Measurements from ENCODE around the gene NECTIN2. TPM values are rescaled to one million over a fixed set of nuclear protein-coding genes. Genes with fewer than 3 reads are reported as not detected.
A peak's percentile ranks its signal among the peaks of the same experiment; 100 is the strongest.

Gene NECTIN2
- total RNA-seq, 1 donor from 2014 or later = 302 TPM

- Histone ChIP-seq H2AFZ (ENCODE audit: low read depth, low read length) (no peak overlapping the region), H3K27ac (ENCODE audit: low read depth, low read length) (no peak overlapping the region), H3K9ac (ENCODE audit: low read length) (no peak overlapping the region), H3K36me3 (ENCODE audit: insufficient read depth, low read length) (peaks cover 9% of the 10 kb centered on the region), H3K4me3 (ENCODE audit: insufficient read depth, low read depth, low read length) (no peak overlapping the region), H3K9me3 (ENCODE audit: insufficient read depth, low read depth, low read length) (no peaks in the 10 kb centered on the region), H3K27me3 (ENCODE audit: insufficient read depth, low read length) (peaks cover 4% of the 10 kb centered on the region), H3K79me2 (ENCODE audit: insufficient read depth, low read length) (no peaks in the 10 kb centered on the region), H3K4me2 (ENCODE audit: low read length) (no peak overlapping the region), H4K20me1 (ENCODE audit: insufficient read depth, low read length) (peaks cover 24% of the 10 kb centered on the region), H3K4me1 (ENCODE audit: insufficient read depth, low read length) (no peaks in the 10 kb centered on the region)
- no peak overlapping the region for H3K4me3 Mint-ChIP-seq (ENCODE audit: unreplicated experiment)
- DNase-seq (ENCODE audit: low read depth) = no peak
- no peak for FAIRE-seq
- H3K9me3 Mint-ChIP-seq (ENCODE audit: unreplicated experiment) = no peaks in the 10 kb centered on the region
- peaks cover 12% of the 10 kb centered on the region for H3K36me3 Mint-ChIP-seq (ENCODE audit: low read depth, unreplicated experiment)
- no peaks in the 10 kb centered on the region for H3K27me3 Mint-ChIP-seq (ENCODE audit: low read depth, unreplicated experiment)
- peaks cover 9% of the 10 kb centered on the region for H3K4me1 Mint-ChIP-seq (ENCODE audit: low read depth, unreplicated experiment)
- TF ChIP-seq CTCF (IDR thresholded peaks at IDR 0.05; ENCODE audit: insufficient read depth, low read depth, low read length) (no peak), EZH2 (IDR thresholded peaks at IDR 0.05; ENCODE audit: insufficient read depth, low read length) (no peak)
- no peak overlapping the region for H3K27ac Mint-ChIP-seq (ENCODE audit: unreplicated experiment)
These were observed 57.1 kb downstream of the NECTIN2 start for GRCh38 chr19:44903216-44903601.

GRCh38 chr19:44903602-44904425 lies 57.7 kb downstream of the NECTIN2 start:
- TF ChIP-seq CTCF (IDR thresholded peaks at IDR 0.05; ENCODE audit: insufficient read depth, low read depth, low read length) (peak; percentile 89), EZH2 (IDR thresholded peaks at IDR 0.05; ENCODE audit: insufficient read depth, low read length) (no peak)
- Histone ChIP-seq H3K4me2 (ENCODE audit: low read length) (no peak overlapping the region), H2AFZ (ENCODE audit: low read depth, low read length) (no peak overlapping the region), H3K4me1 (ENCODE audit: insufficient read depth, low read length) (no peaks in the 10 kb centered on the region), H3K9me3 (ENCODE audit: insufficient read depth, low read depth, low read length) (no peaks in the 10 kb centered on the region), H3K36me3 (ENCODE audit: insufficient read depth, low read length) (peaks cover 9% of the 10 kb centered on the region), H3K9ac (ENCODE audit: low read length) (no peak overlapping the region), H4K20me1 (ENCODE audit: insufficient read depth, low read length) (peaks cover 23% of the 10 kb centered on the region), H3K79me2 (ENCODE audit: insufficient read depth, low read length) (no peaks in the 10 kb centered on the region), H3K4me3 (ENCODE audit: insufficient read depth, low read depth, low read length) (no peak overlapping the region), H3K27ac (ENCODE audit: low read depth, low read length) (no peak overlapping the region), H3K27me3 (ENCODE audit: insufficient read depth, low read length) (peaks cover 4% of the 10 kb centered on the region)
- Mint-ChIP-seq H3K27ac (ENCODE audit: unreplicated experiment) (peak overlapping the region; percentile 3), H3K4me1 (ENCODE audit: low read depth, unreplicated experiment) (peaks cover 9% of the 10 kb centered on the region), H3K36me3 (ENCODE audit: low read depth, unreplicated experiment) (peaks cover 12% of the 10 kb centered on the region), H3K27me3 (ENCODE audit: low read depth, unreplicated experiment) (no peaks in the 10 kb centered on the region), H3K9me3 (ENCODE audit: unreplicated experiment) (no peaks in the 10 kb centered on the region), H3K4me3 (ENCODE audit: unreplicated experiment) (no peak overlapping the region)
- FAIRE-seq (no peak), DNase-seq (ENCODE audit: low read depth) (no peak)

DNA sequence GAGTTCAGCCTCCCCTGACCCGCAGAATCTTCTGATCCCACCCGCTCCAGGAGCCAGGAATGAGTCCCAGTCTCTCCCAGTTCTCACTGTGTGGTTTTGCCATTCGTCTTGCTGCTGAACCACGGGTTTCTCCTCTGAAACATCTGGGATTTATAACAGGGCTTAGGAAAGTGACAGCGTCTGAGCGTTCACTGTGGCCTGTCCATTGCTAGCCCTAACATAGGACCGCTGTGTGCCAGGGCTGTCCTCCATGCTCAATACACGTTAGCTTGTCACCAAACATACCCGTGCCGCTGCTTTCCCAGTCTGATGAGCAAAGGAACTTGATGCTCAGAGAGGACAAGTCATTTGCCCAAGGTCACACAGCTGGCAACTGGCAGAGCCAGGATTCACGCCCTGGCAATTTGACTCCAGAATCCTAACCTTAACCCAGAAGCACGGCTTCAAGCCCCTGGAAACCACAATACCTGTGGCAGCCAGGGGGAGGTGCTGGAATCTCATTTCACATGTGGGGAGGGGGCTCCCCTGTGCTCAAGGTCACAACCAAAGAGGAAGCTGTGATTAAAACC lies 58.4 kb downstream of the NECTIN2 start:
- no peaks in the 10 kb centered on the region for H3K27me3 Mint-ChIP-seq (ENCODE audit: low read depth, unreplicated experiment)
- no peaks in the 10 kb centered on the region for H3K4me1 ChIP-seq (ENCODE audit: insufficient read depth, low read length)
- H3K4me1 Mint-ChIP-seq (ENCODE audit: low read depth, unreplicated experiment) = peaks cover 9% of the 10 kb centered on the region
- H3K79me2 ChIP-seq (ENCODE audit: insufficient read depth, low read length) = no peaks in the 10 kb centered on the region
- H3K27me3 ChIP-seq (ENCODE audit: insufficient read depth, low read length) = peaks cover 4% of the 10 kb centered on the region
- no peak for TF ChIP-seq CTCF (IDR thresholded peaks at IDR 0.05; ENCODE audit: insufficient read depth, low read depth, low read length)
- TF ChIP-seq EZH2 (IDR thresholded peaks at IDR 0.05; ENCODE audit: insufficient read depth, low read length) = no peak
- H3K36me3 ChIP-seq (ENCODE audit: insufficient read depth, low read length) = peaks cover 9% of the 10 kb centered on the region
- H3K27ac ChIP-seq (ENCODE audit: low read depth, low read length) = no peak overlapping the region
- H3K9ac ChIP-seq (ENCODE audit: low read length) = no peak overlapping the region
- H3K27ac Mint-ChIP-seq (ENCODE audit: unreplicated experiment) = peak overlapping the region; percentile 3
- FAIRE-seq (no peak), DNase-seq (ENCODE audit: low read depth) (no peak)
- no peak overlapping the region for H2AFZ ChIP-seq (ENCODE audit: low read depth, low read length)
- H4K20me1 ChIP-seq (ENCODE audit: insufficient read depth, low read length) = peaks cover 23% of the 10 kb centered on the region
- no peak overlapping the region for H3K4me3 ChIP-seq (ENCODE audit: insufficient read depth, low read depth, low read length)
- H3K9me3 Mint-ChIP-seq (ENCODE audit: unreplicated experiment) = no peaks in the 10 kb centered on the region
- H3K4me3 Mint-ChIP-seq (ENCODE audit: unreplicated experiment) = peak overlapping the region; percentile 95
- no peaks in the 10 kb centered on the region for H3K9me3 ChIP-seq (ENCODE audit: insufficient read depth, low read depth, low read length)
- H3K36me3 Mint-ChIP-seq (ENCODE audit: low read depth, unreplicated experiment) = peaks cover 12% of the 10 kb centered on the region
- no peak overlapping the region for H3K4me2 ChIP-seq (ENCODE audit: low read length)

All from astrocyte (in vitro differentiated cells and primary cell).